Central memory CD8-positive, alpha-beta T cell (primary cell): ENCODE measurements around the gene UBE2I.
"Not testable (repeated sequence)": the region's sequence is repeated elsewhere in the genome, so short reads cannot be mapped to it uniquely, and the experiment has no call there.

ENCODE experiments used
- ATAC-seq: fragments of 150-1000 bp; cut with Tn5 transposase; replicated peaks from 2 replicates; pipeline ENCODE4 v1.10.0; 2022; ENCODE audit warnings: mild to moderate bottlenecking, moderate FRiP score, moderate number of reproducible peaks; ENCODE audit not compliant: poor library complexity, severe bottlenecking; ENCODE audit errors: extremely low read depth
- DNase-seq, 2 donors: peaks; one replicate each; pipeline ENCODE4 v3.0.0; 2021; ENCODE audit warnings: low spot score in 2 of 2
- H3K27ac Mint-ChIP-seq: one replicate; pipeline ENCODE4 v1.8.0; 2022; ENCODE audit warnings: low read depth, mild to moderate bottlenecking, moderate library complexity, mixed read lengths
- H3K27me3 Mint-ChIP-seq: one replicate; pipeline ENCODE4 v1.8.0; 2022; ENCODE audit warnings: mixed read lengths
- H3K36me3 Mint-ChIP-seq: one replicate; pipeline ENCODE4 v1.8.0; 2022; ENCODE audit warnings: mild to moderate bottlenecking, moderate library complexity, mixed read lengths; ENCODE audit not compliant: insufficient read depth
- H3K4me1 Mint-ChIP-seq: one replicate; pipeline ENCODE4 v1.8.0; 2022; ENCODE audit warnings: mixed read lengths
- H3K4me3 Mint-ChIP-seq: one replicate; pipeline ENCODE4 v1.8.0; 2022; ENCODE audit warnings: mild to moderate bottlenecking, moderate library complexity, mixed read lengths
- H3K9me3 Mint-ChIP-seq: one replicate; pipeline ENCODE4 v1.8.0; 2022; ENCODE audit warnings: mixed read lengths

The UBE2I gene

DNA sequence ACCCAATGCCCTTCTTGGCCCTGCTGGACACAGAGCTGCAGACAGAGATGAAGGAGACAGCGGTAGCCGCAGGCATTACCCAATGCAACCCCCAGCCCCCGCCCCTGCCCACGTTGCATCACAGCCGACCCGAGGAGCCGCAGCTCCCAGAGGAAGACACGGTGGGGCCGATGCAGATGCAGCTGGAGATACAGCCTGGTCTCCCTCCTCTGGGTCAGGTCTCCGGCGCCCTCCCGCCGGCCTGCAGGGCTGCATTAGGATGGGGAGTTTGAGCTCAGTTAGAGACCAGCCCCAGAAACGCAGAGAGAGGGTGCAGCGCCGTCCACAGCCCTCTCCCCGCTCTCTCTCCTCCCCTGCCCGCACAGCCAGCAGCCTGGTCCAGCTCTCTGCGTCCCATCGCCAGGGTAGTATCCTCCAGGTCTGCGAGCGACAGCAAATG lies 19.4 kb upstream of the UBE2I start:
- H3K36me3 Mint-ChIP-seq, result no peaks in the 10 kb centered on the region
- DNase-seq, result no peak
- no peak overlapping the region for H3K4me3 Mint-ChIP-seq
- no peak overlapping the region for H3K27ac Mint-ChIP-seq
- H3K4me1 Mint-ChIP-seq, result no peaks in the 10 kb centered on the region
- H3K9me3 Mint-ChIP-seq, result no peaks in the 10 kb centered on the region
- ATAC-seq, result no peak
- H3K27me3 Mint-ChIP-seq, result peaks cover 80% of the 10 kb centered on the region

GRCh38 chr16:1290860-1291575 lies 18.4 kb upstream of the UBE2I start:
- H3K36me3 Mint-ChIP-seq, result no peaks in the 10 kb centered on the region
- H3K4me3 Mint-ChIP-seq, result no peak overlapping the region
- no peak for ATAC-seq
- H3K4me1 Mint-ChIP-seq, result no peaks in the 10 kb centered on the region
- no peak overlapping the region for H3K27ac Mint-ChIP-seq
- no peaks in the 10 kb centered on the region for H3K9me3 Mint-ChIP-seq
- H3K27me3 Mint-ChIP-seq, result peaks cover 81% of the 10 kb centered on the region
- no peak for DNase-seq

DNA sequence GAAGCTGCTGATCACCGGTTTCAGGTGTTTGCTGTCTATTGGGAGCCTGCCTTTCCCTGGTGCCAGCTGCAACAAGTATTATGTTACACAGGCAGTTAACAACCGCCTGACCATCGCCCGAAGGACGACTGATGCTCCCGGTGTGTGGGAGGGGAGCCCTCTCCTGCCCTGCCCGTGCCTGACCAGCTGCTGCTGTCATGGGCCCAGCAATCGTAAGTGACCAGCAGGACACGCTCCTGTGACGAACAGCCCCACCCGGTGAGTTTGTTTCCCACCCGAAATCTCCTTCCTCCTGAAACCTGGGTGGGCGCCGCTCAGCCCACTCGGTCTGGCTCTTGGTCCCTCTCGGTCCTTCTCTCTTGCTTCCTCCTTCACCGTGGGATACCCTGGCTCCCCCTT lies 17.9 kb upstream of the UBE2I start:
- Mint-ChIP-seq H3K27ac (no peak overlapping the region), H3K36me3 (no peaks in the 10 kb centered on the region), H3K4me1 (no peaks in the 10 kb centered on the region), H3K27me3 (peaks cover 78% of the 10 kb centered on the region), H3K9me3 (no peaks in the 10 kb centered on the region), H3K4me3 (no peak overlapping the region)
- ATAC-seq, result no peak
- DNase-seq, result no peak

GRCh38 chr16:1292208-1292607 lies 17.2 kb upstream of the UBE2I start:
- not testable (repeated sequence) for DNase-seq, H3K9me3 Mint-ChIP-seq, H3K27ac Mint-ChIP-seq, H3K4me3 Mint-ChIP-seq, H3K4me1 Mint-ChIP-seq, H3K36me3 Mint-ChIP-seq, ATAC-seq
- H3K27me3 Mint-ChIP-seq, result peaks cover 84% of the 10 kb centered on the region

DNA sequence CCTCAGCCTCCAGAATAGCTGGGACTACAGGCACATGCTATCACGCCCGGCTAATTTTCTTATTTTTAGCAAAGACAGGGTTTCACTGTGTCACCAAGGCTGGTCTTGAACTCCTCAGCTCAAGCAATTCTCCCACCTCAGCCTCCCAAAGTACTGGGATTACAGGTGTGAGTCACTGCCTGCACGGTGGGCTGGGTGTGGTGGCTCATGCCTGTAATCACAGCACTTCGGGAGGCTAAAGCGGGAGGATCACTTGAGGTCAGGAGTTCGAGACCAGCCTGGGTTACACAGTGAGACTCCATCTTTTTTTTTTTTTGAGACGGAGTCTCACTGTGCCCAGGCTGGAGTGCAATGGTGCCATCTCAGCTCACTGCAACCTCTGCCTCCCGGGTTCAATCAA lies 16.6 kb upstream of the UBE2I start:
- ATAC-seq, H3K4me1 Mint-ChIP-seq, H3K36me3 Mint-ChIP-seq, H3K27ac Mint-ChIP-seq, H3K4me3 Mint-ChIP-seq, H3K9me3 Mint-ChIP-seq, DNase-seq: not testable (repeated sequence)
- H3K27me3 Mint-ChIP-seq, result peaks cover 80% of the 10 kb centered on the region

DNA sequence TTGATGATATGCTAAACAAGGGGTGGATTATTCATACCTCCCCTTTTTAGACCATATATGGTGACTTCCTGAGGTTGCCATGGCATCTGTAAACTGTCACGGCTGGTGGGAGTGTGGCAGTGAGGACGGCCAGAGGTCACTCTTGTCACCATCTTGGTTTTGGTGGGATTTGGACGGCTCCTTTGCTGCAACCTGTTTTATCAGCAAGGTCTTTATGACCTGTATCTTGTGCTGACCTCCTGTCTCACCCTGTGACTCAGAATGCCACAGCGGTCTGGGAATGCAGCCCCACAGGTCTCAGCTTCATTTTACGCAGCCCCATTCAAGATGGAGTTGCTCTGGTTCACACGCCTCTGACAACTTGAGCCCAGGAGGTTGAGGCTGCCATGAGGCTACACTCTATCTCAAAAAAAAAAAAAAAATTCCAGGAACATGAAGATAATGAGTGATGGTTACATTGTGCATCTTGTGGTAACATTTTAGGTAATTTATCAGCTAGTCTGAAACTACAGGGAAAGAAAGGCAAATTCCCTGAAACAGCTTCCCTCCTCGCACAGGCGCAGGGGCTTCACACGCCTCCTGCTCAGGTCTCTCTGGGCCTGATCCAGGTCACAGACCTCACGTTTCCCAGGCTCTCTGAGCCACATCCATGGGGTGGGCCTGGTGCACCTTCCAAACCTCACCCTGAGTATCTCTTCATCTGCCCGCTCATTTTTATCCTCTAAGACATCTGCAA lies 15.3 kb upstream of the UBE2I start:
- Mint-ChIP-seq H3K4me3 (no peak overlapping the region), H3K27me3 (peaks cover 78% of the 10 kb centered on the region), H3K27ac (no peak overlapping the region), H3K9me3 (no peaks in the 10 kb centered on the region), H3K4me1 (no peaks in the 10 kb centered on the region), H3K36me3 (no peaks in the 10 kb centered on the region)
- DNase-seq (no peak), ATAC-seq (no peak)

DNA sequence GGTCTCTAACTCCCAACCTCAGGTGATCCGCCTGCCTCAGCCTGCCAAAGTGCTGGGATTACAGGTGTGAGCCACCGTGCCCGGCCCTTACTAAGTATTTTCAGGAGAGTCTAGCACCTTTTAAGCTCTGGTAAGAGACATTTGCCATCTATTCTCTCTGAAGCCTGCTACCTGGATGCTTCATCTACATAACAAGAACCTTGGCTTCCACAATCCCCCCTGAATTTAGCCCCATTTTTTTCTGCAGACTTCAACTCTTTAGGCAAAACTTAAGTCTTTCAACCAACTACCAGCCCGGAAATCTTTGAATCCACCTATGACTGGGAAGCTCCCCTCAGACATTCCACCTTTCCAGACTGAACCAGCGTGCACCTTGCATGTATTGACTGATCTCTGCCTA lies 14.0 kb upstream of the UBE2I start:
- Mint-ChIP-seq H3K4me3 (no peak overlapping the region), H3K27me3 (peaks cover 66% of the 10 kb centered on the region), H3K27ac (no peak overlapping the region), H3K9me3 (no peaks in the 10 kb centered on the region), H3K36me3 (no peaks in the 10 kb centered on the region), H3K4me1 (no peaks in the 10 kb centered on the region)
- ATAC-seq (no peak), DNase-seq (no peak)

DNA sequence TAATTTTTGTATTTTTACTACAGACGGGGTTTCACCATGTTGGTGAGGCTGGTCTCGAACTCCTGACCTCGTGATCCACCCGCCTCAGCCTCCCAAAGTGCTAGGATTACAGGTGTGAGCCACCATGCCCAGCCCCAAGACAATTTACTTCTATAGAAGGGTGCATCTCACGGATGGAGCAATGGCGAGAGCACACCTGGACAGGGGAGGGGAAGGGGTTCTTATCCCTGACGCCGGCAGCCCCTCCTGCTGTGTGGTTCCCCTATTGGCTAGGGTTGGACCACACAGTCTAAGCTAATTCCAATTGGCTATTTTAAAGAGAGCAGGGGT lies 12.8 kb upstream of the UBE2I start:
- H3K27me3 Mint-ChIP-seq, result peaks cover 62% of the 10 kb centered on the region
- H3K4me3 Mint-ChIP-seq, H3K27ac Mint-ChIP-seq, H3K36me3 Mint-ChIP-seq, H3K9me3 Mint-ChIP-seq, ATAC-seq, DNase-seq, H3K4me1 Mint-ChIP-seq: not testable (repeated sequence)

DNA sequence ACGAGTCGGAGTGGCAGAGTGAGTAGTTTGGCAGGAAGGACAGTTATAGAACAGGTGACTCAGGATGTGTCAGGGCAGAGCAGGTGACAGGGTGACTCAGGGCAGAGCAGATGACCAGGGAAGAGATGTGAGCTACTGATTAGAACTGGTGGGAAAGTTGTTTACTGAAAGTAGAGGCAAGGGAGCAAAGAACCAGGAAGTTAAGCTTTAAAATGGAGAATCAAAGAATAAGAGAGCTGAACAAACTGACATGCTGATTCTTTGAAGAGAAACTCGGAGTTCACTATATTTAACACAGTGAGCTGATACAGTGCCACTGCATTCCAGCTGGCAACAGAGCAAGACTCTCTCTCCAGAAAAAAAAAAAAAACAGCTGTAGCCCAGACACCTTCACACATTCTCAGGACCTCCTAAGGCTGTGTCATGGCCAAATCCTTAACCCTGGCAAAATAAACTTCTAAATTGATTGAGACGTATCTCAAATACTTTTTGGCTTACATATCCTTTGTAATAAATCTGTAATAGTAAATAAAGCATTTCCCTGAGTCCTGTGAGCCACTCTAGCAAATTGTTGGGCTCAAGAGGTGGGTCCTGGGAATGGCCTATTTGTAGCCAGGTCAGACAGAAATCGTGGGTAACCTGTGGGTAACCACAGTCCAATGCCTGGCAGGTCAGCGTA lies 12.3 kb upstream of the UBE2I start:
- ATAC-seq (no peak), DNase-seq (no peak)
- H3K9me3 Mint-ChIP-seq, result no peaks in the 10 kb centered on the region
- H3K36me3 Mint-ChIP-seq, result no peaks in the 10 kb centered on the region
- H3K4me1 Mint-ChIP-seq, result peaks cover 8% of the 10 kb centered on the region
- H3K27ac Mint-ChIP-seq, result no peak overlapping the region
- peaks cover 57% of the 10 kb centered on the region for H3K27me3 Mint-ChIP-seq
- no peak overlapping the region for H3K4me3 Mint-ChIP-seq

DNA sequence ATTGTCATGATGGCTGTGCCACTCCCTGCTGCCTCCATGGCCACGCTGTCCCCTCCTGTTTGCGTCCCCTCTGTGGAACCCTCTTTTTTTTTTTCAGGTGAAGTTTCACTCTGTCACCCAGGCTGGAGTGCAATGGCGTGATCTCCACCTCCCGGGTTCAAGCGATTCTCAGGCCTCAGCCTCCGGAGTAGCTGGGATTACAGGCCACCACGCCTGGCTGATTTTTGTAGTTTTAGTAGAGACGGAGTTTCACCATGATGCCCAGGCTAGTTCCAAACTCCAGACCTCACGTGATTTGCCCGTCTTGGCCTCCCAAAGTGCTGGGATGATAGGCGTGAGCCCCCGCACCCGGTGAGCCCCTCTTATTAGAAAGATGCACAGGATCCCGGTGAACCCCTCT lies 11.0 kb upstream of the UBE2I start:
- Mint-ChIP-seq H3K9me3 (no peaks in the 10 kb centered on the region), H3K27me3 (peaks cover 44% of the 10 kb centered on the region), H3K36me3 (no peaks in the 10 kb centered on the region), H3K4me3 (no peak overlapping the region), H3K4me1 (peaks cover 8% of the 10 kb centered on the region), H3K27ac (no peak overlapping the region)
- no peak for DNase-seq
- ATAC-seq, result no peak

- no peak overlapping the region for H3K4me3 Mint-ChIP-seq
- ATAC-seq (no peak), DNase-seq (no peak)
- peaks cover under 1% of the 10 kb centered on the region for H3K36me3 Mint-ChIP-seq
- peaks cover 36% of the 10 kb centered on the region for H3K27me3 Mint-ChIP-seq
- no peak overlapping the region for H3K27ac Mint-ChIP-seq
- peaks cover 14% of the 10 kb centered on the region for H3K4me1 Mint-ChIP-seq
- no peaks in the 10 kb centered on the region for H3K9me3 Mint-ChIP-seq
Observed at GRCh38 chr16:1299012-1299867, 10.2 kb upstream of the UBE2I start.

GRCh38 chr16:1299868-1300203 lies 9.6 kb upstream of the UBE2I start:
- no peaks in the 10 kb centered on the region for H3K9me3 Mint-ChIP-seq
- H3K27ac Mint-ChIP-seq, result no peak overlapping the region
- ATAC-seq, result no peak
- DNase-seq, result no peak
- H3K4me3 Mint-ChIP-seq, result no peak overlapping the region
- H3K36me3 Mint-ChIP-seq, result peaks cover 2% of the 10 kb centered on the region
- H3K27me3 Mint-ChIP-seq, result peaks cover 30% of the 10 kb centered on the region
- peaks cover 17% of the 10 kb centered on the region for H3K4me1 Mint-ChIP-seq
